Muscle layer of colon (tissue), 2 donors: Measurements from ENCODE around the gene DDX23.
A peak's percentile ranks its signal among the peaks of the same experiment; 100 is the strongest.

ENCODE experiments used
- H3K27ac ChIP-seq: one replicate; pipeline ENCODE4 v1.7.0; 2013; ENCODE audit warnings: low read depth, mild to moderate bottlenecking, low read length, moderate library complexity
- H3K27me3 ChIP-seq, 2 donors: one replicate each; pipeline ENCODE4 v1.7.0; 2013; ENCODE audit warnings: low read length in 2 of 2, mild to moderate bottlenecking in 2 of 2; ENCODE audit not compliant: insufficient read depth in 2 of 2, control insufficient read depth in 1 of 2
- H3K36me3 ChIP-seq: one replicate; pipeline ENCODE4 v1.7.0; 2013; ENCODE audit warnings: mild to moderate bottlenecking, low read length; ENCODE audit not compliant: insufficient read depth
- H3K4me1 ChIP-seq: one replicate; pipeline ENCODE4 v1.7.0; 2013; ENCODE audit warnings: mild to moderate bottlenecking, low read length; ENCODE audit not compliant: insufficient read depth
- H3K4me3 ChIP-seq, 2 donors: one replicate each; pipeline ENCODE4 v1.7.0; 2013; ENCODE audit warnings: low read length in 2 of 2, low read depth in 1 of 2, mild to moderate bottlenecking in 1 of 2, moderate library complexity in 1 of 2
- H3K9ac ChIP-seq: one replicate; pipeline ENCODE4 v1.7.0; 2013; ENCODE audit warnings: low read length
- H3K9me3 ChIP-seq: one replicate; pipeline ENCODE4 v1.7.0; 2013; ENCODE audit warnings: mild to moderate bottlenecking, low read length
- donor health status: abdominal sarcoma.
- donor health status: Adenocarcinoma of cecum.

Gene DDX23

DNA sequence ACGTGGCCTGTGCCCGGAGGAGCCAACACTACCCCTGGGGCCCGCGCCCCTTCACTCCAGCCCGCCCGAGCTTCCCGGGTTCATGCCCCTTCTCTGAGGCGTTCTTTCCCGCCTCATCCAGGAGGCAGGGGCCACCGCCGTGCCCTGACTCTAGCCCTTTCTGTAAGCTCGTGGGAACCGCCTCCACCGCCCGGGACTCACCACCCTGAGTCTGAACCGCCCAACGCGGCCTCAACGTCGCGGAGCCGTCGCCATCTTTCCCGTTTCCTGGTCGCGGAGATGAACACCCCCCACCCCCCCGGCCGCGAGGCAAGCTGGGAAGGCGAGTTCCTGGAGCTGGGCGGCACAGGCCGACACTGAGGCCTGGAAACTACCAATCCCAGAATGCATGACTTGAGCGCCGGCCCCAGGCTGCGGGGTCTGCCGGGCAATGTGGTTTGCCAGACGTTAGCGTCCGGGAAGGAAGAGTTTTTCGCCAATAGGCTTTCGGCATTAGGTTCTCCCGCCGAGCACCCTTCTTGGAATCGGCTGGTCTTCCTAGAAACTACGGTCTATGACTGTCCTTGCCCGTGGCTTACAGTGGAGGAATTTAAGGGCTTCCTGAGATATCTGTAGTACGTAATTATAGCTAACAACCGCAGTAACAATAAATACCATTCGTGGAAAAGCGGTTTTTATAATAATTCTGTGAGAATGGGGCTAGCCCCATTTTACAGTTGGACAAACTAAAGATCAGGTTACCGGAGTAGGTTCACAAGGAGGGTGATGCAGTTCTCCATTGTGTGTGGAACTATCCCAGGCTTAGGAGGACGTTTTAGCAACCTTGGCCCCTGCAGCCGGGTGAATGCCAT lies at the start of gene DDX23:
Gene DDX23, minus strand, starts transcription at position 281 of the 851 bp plus-strand sequence. CDS start 6,381 bp downstream, outside the sequence.
- H3K36me3 ChIP-seq, result no peaks in the 10 kb centered on the region
- no peaks in the 10 kb centered on the region for H3K9me3 ChIP-seq
- H3K27me3 ChIP-seq, result no peaks in the 10 kb centered on the region
- peak within 1 kb of the TSS; percentile 89 for H3K27ac ChIP-seq
- peaks cover 18% of the 10 kb centered on the region for H3K4me1 ChIP-seq
- peak within 1 kb of the TSS; percentile 82 for H3K9ac ChIP-seq
- H3K4me3 ChIP-seq, result peak within 1 kb of the TSS; percentile 67 to 91

- no peak overlapping the region for H3K4me3 ChIP-seq
Observed at GRCh38 chr12:48901278-48901677, 49.3 kb upstream of the DDX23 start.

DNA sequence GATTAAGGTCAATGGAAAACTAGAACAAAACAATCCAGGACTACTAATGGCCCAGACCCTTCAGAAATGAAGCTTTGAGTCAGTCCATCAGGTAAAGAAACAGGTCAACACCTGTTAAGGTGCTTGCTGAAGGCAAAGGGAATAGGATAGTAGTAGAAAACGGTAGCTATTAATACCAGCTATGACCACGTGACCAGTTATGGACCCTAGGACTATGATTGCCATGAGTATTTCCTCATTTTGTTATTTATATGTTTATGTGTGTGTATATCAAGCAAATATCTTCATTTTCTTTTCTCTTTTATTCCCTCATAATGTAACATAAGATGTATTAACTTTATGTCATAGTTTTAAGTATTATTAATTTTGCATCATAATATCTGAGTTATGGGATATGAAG lies 47.7 kb upstream of the DDX23 start:
- H3K27ac ChIP-seq, result no peak overlapping the region
- H3K4me1 ChIP-seq, result no peaks in the 10 kb centered on the region
- no peak overlapping the region for H3K9ac ChIP-seq
- no peaks in the 10 kb centered on the region for H3K36me3 ChIP-seq
- H3K27me3 ChIP-seq, result no peaks in the 10 kb centered on the region
- no peak overlapping the region for H3K4me3 ChIP-seq
- H3K9me3 ChIP-seq, result no peaks in the 10 kb centered on the region

More at GRCh38 chr12:48901278-48901677, 49.3 kb upstream of the DDX23 start:
- Histone ChIP-seq H3K4me1 (no peaks in the 10 kb centered on the region), H3K9me3 (no peaks in the 10 kb centered on the region), H3K36me3 (no peaks in the 10 kb centered on the region), H3K27me3 (no peaks in the 10 kb centered on the region), H3K9ac (no peak overlapping the region), H3K27ac (no peak overlapping the region)

DNA sequence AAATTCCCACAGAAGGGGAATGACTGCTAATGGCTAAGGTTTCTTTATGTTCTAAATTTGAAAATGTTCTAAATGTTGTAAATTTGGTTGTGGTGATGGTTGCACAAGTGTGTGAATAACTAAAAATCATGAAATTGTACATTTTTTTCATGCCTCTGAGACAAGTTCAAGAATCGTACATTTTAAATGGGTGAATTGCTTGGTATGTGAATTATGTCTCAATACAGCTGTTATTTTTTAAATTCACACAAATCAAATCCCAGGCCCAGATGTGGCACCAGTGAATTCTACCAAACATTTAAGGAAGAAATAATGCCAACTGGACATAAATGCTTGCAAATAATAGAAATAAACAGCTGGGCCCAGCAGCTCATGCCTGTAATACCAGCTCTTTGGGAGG lies 42.3 kb upstream of the DDX23 start:
- Histone ChIP-seq H3K27me3 (peaks cover 0 to 4% of the 10 kb centered on the region in 2 donors), H3K9ac (no peak overlapping the region)

GRCh38 chr12:48890657-48891418 lies 38.9 kb upstream of the DDX23 start:
- Histone ChIP-seq H3K9me3 (no peaks in the 10 kb centered on the region), H3K36me3 (no peaks in the 10 kb centered on the region), H3K9ac (peak overlapping the region; percentile 54), H3K4me3 (peak overlapping the region in 1 of 2 donors; percentile 41), H3K27ac (no peak overlapping the region), H3K27me3 (peaks cover 0 to 4% of the 10 kb centered on the region in 2 donors), H3K4me1 (peaks cover 5% of the 10 kb centered on the region)

More for the DNA sequence above, 42.3 kb upstream of the DDX23 start:
- H3K9me3 ChIP-seq, result no peaks in the 10 kb centered on the region
- H3K4me1 ChIP-seq, result peaks cover 5% of the 10 kb centered on the region
- no peak overlapping the region for H3K27ac ChIP-seq
- no peaks in the 10 kb centered on the region for H3K36me3 ChIP-seq
- no peak overlapping the region for H3K4me3 ChIP-seq

DNA sequence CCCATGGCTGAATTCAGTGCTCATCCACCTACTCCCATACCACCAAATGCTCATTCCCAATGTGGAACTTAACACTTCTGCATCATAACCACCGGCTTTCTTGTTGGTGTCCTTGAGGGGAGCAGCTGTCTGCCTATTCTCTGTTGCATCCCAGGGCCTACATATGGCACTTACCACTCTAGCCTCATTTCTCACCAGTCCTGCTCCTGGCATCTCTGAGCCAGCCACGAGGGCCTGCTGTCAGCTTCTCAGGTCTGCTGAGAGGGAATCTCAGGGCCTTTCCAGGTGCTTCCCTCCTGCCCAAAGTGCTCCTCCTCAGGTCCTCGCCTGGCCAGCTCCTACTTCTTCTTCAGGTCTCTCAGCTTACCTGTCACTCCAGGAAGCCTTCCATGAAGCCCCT lies 37.7 kb upstream of the DDX23 start:
- no peak overlapping the region for H3K27ac ChIP-seq
- peaks cover 0 to 4% of the 10 kb centered on the region in 2 donors for H3K27me3 ChIP-seq
- no peaks in the 10 kb centered on the region for H3K36me3 ChIP-seq
- no peak overlapping the region for H3K9ac ChIP-seq
- peaks cover 5% of the 10 kb centered on the region for H3K4me1 ChIP-seq
- no peaks in the 10 kb centered on the region for H3K9me3 ChIP-seq
- H3K4me3 ChIP-seq, result no peak overlapping the region

DNA sequence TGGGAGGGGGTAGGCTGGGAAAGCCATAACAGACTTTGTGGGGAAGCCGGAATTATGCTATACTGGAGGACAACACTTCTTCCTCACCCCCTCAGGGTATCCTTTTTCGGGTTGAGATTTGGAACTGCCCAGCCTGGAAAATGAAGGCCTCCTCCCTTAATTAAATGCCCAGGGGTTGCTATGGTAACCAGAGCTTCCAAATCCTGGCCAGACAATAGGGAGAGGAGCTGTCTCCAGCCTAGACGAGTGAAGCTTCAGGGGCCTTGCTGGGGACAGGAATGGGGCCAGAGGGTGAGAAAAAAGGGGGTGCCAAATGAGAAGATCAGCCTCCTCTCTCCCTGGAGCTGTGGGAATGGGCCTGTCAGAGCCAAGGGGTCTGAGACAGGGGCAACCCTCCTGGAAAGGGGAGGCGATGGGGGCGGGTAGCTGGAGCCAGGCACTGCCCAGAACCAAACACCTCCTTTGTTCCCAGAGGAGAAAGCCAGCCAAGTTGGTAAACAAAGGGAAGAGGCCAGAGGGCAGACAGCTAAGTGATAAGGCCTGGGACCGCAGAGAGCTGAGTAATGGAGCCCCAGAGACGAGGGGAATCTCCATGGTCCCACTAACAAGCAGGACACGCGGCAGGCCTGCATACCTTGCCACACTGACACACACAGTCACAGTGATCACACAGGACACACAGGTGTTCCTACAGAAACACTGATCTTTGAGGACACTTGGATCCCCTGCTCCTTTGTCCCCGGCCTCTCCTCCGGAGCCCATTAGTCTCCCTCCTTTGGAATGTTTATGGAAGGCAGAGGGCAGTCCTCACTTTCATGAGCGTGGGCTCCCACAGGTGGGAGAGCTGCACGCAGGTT lies 31.6 kb upstream of the DDX23 start:
- Histone ChIP-seq H3K9ac (no peak overlapping the region), H3K4me3 (no peak overlapping the region), H3K9me3 (no peaks in the 10 kb centered on the region), H3K27ac (no peak overlapping the region), H3K4me1 (no peaks in the 10 kb centered on the region), H3K27me3 (peaks cover 0 to 7% of the 10 kb centered on the region in 2 donors), H3K36me3 (no peaks in the 10 kb centered on the region)

GRCh38 chr12:48882972-48883304 lies 31.0 kb upstream of the DDX23 start:
- Histone ChIP-seq H3K27ac (no peak overlapping the region), H3K27me3 (peaks cover 0 to 7% of the 10 kb centered on the region in 2 donors), H3K36me3 (no peaks in the 10 kb centered on the region), H3K4me1 (no peaks in the 10 kb centered on the region), H3K4me3 (no peak overlapping the region), H3K9me3 (no peaks in the 10 kb centered on the region), H3K9ac (no peak overlapping the region)

DNA sequence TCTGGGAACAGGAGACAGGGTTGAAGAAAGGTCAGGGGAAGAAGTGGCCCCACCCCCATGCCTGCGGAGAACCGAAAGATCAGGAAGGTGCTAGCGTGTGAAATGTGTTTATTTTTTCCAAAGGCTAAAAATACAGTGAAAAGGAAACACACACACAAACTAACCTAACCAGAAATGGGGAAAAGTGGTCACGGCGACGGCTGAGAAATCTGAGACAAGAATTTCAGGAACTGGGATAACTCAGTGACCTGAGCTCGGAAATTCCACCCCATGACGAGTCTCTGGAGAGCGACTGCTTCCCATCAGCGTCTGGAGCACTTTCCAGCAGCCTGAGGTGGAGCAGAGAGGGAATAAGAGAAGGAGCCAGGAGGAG lies 30.3 kb upstream of the DDX23 start:
- H3K9me3 ChIP-seq, result no peaks in the 10 kb centered on the region
- H3K9ac ChIP-seq, result no peak overlapping the region
- peaks cover 0 to 7% of the 10 kb centered on the region in 2 donors for H3K27me3 ChIP-seq
- H3K4me1 ChIP-seq, result no peaks in the 10 kb centered on the region
- no peaks in the 10 kb centered on the region for H3K36me3 ChIP-seq
- H3K27ac ChIP-seq, result no peak overlapping the region
- H3K4me3 ChIP-seq, result no peak overlapping the region

DNA sequence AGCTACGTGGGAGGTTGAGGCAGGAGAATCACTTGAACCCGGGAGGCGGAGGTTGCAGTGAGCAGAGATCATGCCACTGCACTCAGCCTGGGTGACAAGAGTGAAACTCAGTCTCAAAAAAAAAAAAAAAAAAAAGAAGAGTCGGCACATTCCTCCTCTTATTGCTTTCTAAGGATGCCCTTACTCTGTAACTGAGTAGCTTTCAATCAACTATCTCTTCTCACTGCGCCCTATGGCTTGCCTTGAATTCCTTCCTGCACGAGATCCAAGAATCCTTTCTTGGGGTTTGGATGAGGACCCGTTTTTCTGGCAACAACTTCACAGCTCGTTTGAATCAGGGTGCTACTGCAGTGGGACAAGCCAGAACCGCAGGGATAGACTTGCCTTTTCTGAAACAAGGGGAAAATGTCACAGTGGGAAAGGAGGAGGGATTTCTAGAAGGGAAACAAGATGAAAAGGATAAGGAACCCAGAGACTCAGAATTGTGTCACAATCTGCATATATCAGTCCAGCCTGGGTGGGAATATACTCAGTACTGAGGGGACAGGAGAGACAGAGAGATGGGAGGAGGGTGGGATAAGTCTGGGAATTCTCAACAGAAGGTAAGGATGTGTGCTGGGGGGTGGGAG lies 29.8 kb upstream of the DDX23 start:
- no peak overlapping the region for H3K9ac ChIP-seq
- H3K27me3 ChIP-seq, result peaks cover 0 to 7% of the 10 kb centered on the region in 2 donors
- no peaks in the 10 kb centered on the region for H3K4me1 ChIP-seq
- no peaks in the 10 kb centered on the region for H3K36me3 ChIP-seq
- no peaks in the 10 kb centered on the region for H3K9me3 ChIP-seq
- H3K4me3 ChIP-seq, result no peak overlapping the region
- H3K27ac ChIP-seq, result no peak overlapping the region

GRCh38 chr12:48880647-48881046 lies 28.7 kb upstream of the DDX23 start:
- Histone ChIP-seq H3K4me1 (no peaks in the 10 kb centered on the region), H3K27ac (no peak overlapping the region), H3K36me3 (no peaks in the 10 kb centered on the region), H3K9ac (no peak overlapping the region), H3K27me3 (peaks cover 0 to 7% of the 10 kb centered on the region in 2 donors), H3K4me3 (no peak overlapping the region), H3K9me3 (no peaks in the 10 kb centered on the region)
